Measurements from ENCODE around the gene OGFR. TPM values are rescaled to one million over a fixed set of nuclear protein-coding genes. Genes with fewer than 3 reads are reported as not detected.

The OGFR gene
- total RNA-seq, 1 experiment from 2014 or later: 117 TPM

DNA sequence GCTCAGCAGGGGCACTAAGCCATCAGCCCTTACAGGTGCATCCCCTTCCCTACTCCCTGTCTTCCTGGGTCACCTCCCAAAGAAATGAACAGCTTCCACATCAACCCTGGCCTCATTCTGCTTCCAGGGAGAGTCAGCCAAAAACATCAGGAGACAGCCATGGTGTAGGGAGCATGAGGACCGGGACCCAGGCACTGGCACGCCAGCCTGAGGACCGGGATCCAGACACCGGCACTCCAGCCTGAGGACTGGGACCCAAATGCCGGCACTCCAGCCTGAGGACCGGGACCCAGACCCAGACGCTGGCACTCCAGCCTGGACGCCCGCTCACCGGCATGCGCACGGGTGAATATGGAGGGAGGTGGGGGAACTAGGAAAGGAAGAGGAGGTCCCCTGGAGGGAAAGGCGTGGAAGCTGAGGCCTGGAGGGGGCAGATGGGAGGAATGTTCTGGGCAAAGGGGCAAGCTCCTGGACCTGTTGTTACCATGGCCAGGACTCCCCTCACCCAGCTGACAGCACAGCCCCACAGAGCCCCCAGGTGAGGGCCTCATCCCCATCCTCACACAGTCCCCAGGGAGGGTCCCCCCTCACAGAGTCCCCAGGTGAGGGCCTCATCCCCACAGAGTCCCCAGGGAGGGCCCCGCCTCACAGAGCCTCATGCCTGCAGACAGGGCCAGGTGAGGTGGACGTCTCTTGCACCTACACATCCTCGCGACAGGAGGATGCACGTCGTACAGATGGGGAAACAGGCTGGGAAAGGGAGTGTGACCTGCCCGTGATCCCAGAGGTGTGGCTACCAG, 34.3 kb upstream of the OGFR start:
- DNase-seq (ENCODE audit: low read depth): no peak

DNA sequence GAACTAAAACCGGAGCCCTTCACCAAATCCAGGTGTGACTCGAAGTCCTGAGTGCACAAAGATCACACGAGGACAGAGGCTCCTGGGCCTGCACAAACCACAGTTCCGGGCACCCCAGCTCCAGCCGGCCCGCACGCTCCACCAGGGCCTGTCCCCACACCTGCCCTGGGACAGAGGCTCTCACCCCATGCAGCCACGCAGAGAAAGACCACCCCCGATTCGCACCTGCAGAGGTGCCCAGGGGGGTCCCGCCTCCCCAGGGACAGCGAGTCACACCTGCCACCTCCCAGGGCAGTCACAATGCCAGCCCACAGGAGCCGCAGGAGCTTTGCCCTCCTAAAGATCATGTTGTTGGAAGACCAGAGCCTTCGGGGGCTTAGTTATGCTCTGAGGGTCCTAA, 33.7 kb upstream of the OGFR start:
- no peak for DNase-seq (ENCODE audit: low read depth)

GRCh38 chr20:62771396-62772102, 33.1 kb upstream of the OGFR start:
- no peak for DNase-seq (ENCODE audit: low read depth)

GRCh38 chr20:62772103-62772611, 32.5 kb upstream of the OGFR start:
- no peak for DNase-seq (ENCODE audit: low read depth)

- DNase-seq (ENCODE audit: low read depth): no peak
These were observed 32.0 kb upstream of the OGFR start for GRCh38 chr20:62772619-62772989.

DNA sequence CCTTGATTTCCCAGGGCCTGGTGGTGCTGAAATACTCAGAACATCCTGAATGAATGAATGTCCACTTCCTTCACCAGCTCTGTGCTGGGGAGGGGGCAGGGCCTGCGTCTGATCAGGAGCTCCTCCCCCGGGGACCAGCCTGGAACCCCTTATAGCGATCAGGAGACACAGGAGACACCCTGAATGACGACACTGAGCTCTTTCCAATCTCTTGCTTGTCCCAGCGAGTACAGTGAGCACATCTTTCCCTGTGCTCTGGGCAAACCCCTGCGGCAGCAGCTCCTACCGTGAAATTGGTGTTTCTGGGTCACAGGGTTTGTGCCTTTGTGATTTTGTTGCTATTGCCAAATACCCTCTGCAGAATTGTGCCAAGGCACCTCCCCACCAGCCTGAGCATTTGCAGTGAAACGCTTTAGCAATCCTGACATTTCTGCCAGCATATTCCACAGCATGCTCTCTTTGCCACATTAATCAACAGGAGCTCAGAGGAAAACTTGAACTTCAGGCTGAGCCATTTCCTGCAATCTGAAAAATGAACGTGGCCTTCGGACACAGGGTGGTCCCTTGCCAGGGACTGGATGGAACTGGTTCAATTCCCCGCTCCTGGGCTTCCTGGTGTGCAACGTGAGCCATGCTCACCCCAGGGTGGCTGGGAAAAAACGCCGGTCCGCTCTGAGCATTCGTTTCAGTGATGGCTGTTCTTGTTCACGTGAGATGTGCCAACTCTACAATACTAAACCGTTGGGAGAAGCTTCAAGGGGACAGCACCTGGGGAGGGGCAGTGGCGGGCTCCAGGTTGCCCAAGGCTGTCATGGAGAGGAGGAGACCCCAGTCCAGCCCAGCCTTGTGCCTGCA, 31.4 kb upstream of the OGFR start:
- DNase-seq (ENCODE audit: low read depth): peak; percentile 87

- DNase-seq (ENCODE audit: low read depth): no peak
These were observed 30.6 kb upstream of the OGFR start for GRCh38 chr20:62773845-62774714.

DNA sequence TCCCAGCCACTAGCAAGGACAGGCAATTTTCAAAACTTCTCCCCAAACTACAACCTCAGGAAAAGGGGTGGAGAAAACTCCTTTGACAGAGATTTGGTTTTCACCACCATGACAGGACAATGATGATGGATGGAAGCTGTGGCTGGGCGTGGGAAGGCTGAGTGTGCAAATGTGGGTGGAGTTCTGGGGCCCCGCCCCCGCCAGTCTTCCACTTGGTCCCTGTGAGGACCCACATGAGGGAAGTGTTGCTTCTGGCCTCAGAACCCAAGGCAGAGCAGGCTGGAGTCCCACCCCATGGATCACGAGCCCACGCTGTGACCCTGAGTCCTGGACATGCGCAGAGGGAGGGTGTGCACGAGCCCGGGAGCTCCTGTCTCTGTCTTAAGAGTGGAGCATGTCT, 29.9 kb upstream of the OGFR start:
- DNase-seq (ENCODE audit: low read depth): no peak

- DNase-seq (ENCODE audit: low read depth): no peak
These were observed 29.4 kb upstream of the OGFR start for GRCh38 chr20:62775206-62775605.

DNA sequence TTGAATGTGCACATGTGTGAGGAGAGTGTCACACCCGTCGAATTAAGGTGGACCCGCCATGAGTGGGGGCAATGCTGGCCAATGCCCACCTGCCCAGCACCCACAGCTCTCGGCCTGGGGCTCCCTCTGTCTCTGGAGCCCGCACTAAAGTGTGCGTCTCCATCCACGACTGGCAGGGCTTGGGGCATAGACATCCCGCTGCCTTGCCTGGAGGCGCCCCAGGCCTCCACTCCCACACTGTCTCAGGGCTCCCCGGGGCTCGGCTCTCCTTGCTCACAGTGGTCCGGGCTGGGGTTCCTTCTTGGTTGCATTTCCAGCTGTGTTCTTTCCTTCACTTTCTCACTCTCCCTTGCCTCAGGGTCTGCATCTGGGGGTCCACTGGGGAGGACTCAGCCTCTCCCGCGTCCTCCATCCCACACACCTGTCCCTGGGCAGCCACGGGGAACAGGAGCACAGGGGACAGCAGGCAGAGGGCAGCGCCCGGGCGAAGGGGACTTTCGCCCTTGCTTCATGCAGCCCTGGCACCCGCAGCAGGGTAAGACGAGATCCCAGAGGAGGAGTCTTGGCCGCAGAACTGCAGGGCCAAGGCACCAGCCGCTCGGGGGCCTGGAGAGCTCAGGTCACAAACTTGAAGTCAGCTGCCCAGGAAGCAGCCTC, 28.5 kb upstream of the OGFR start:
- no peak for DNase-seq (ENCODE audit: low read depth)

DNA sequence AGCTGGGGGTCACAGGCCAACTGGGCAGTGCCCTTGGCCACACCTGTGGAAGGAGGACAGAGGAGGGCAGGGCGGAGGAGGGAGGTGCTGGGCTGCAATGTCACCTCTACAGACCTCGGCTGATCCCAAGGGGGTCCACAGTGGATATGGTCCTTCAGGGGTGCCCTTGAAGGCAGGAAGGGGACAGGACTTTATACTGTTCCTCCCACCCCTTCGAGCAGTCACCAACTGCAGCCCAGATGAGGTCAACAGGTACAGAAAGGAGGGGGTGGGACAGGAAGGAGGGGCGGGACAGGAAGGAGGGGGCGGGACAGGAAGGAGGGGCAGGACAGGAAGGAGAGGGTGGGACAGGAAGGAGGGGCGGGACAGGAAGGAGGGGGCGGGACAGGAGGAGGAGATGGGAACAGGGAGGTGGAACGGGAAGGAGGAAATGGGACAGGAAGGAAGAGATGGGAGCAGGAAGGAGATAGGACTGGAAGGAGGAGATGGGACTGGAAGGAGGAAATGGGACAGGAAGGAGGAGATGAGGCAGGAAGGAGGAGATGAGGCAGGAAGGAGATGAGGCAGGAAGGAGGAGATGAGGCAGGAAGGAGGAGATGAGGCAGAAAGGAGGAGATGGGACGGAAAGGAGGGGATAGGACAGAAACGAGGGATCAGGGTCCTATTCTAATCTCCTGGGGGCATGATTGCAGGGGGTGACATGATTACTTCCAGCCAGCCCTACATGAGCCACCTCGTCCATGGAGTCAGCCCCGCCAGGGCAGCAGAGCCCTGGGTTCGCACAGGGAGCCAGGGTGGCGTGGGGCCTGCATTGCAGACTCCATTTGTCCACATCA, 27.7 kb upstream of the OGFR start:
- DNase-seq (ENCODE audit: low read depth): peak; percentile 55

- DNase-seq (ENCODE audit: low read depth): no peak
These were observed 27.2 kb upstream of the OGFR start for GRCh38 chr20:62777528-62777830.

DNA sequence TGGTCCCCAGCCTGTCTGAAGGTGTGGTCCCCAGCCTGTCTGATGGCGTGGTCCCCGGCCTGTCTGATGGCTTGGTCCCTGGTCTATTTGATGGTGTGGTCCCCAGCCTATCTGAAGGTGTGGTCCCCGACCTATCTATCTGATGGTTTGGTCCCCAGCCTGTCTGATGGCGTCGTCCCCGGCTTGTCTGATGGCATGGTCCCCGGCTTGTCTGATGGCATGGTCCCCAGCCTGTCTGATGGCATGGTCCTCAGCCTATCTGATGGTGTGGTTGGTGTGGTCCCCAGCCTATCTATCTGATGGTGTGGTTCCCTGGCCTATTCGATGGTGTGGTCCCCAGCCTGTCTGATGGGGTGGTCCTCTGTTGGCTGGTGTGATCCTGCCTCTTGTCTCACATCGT, 26.6 kb upstream of the OGFR start:
- no peak for DNase-seq (ENCODE audit: low read depth)

- DNase-seq (ENCODE audit: low read depth): no peak
These were observed 25.8 kb upstream of the OGFR start for GRCh38 chr20:62778601-62779416.

DNA sequence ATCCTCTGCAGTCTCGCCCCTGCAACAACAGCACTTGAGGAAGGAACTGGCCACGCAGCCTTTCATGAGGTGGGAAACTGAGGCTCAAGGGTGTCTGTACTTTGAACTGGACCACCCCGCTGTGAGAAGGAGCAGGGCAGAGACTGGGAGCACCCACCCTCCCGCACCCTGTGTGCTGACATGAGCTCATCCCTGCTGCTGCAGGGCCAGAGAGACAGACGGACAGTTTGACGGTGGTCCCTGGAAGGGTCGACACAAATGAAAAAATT, 25.3 kb upstream of the OGFR start:
- no peak for DNase-seq (ENCODE audit: low read depth)

DNA sequence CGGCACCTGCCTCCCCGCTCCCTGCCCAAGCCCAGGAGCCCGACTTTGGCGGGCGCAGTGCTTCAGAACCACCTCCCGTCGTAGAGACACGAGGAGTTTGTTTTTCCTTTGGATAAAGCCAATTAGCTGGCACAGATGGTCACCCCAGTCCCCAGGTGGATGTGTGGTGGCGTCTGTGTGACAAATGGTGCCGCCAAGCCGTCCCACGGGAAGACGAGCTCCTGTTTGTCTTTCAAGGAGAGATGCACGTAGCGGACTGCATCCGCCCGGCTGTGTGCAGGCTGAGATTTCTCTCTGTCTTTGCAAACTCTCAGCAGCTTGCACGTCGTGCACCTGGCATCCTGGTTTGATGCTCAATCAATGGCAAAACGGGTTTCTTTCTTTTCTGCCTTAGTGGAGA, 24.4 kb upstream of the OGFR start:
- DNase-seq (ENCODE audit: low read depth): no peak

GRCh38 chr20:62780696-62781095, 23.9 kb upstream of the OGFR start:
- no peak for DNase-seq (ENCODE audit: low read depth)

DNA sequence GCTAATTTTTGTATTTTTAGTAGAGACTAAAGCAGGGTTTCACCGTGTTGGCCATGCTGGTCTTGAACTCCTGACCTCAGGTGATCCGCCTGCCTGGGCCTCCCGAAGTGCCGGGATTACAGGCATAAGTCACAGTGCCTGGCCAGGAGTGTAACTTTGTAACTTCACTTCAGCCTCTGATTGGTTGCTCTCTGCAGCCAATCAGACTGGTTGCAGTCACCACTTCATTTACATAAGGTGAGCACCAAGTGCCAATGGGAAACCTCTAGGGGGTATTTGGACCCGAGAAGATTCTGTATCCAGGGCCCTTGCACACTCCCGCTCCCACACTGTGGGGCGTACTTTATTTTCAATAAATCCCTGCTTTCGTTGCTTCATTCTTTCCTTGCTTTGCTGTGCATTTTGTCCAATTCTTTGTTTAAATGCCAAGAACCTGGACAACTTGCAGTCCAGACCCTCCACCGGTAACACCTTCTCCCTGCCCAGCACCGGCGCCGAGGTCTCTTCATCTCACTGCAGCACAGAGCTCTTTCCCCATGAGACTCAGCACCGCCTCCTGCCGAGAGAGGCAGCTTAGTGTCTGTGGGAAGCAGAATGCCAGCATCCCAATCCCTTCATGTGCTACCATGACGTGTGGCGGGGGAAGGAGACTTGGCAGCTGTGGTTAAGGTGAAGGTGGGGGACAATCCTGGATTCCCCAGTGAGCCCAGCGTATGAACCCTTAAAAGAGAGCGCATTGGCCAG, 22.3 kb upstream of the OGFR start:
- DNase-seq (ENCODE audit: low read depth): no peak

DNA sequence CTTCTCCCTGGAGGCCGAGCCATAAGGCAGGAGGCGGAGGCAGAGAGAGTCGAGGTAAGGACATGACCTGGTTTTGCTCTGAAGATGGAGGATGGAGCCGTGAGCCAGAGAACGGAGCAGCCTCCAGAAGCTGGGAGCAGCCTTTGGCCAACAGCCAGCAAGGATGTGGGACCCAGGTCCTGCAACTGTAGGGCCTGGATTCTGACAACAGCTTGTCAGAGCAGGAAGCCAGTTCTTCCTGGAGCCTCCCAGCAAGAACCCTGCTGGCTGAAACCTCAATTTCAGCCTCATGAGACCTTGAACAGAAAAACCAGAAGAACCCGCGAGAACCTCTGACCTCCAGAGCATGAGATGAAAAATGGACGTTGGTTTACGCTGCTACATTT, 21.7 kb upstream of the OGFR start:
- no peak for DNase-seq (ENCODE audit: low read depth)

All from M059J (cell line).